GM12864 (cell line): ENCODE measurements around the gene USP9X.

Experiments used
- DNase-seq: peaks from one replicate; pipeline ENCODE4 v3.0.0-alpha.2; 2011; ENCODE audit warnings: low read depth
- H3K4me3 ChIP-seq: 2 replicates; pipeline ENCODE4 v1.5.1; 2011; ENCODE audit warnings: mild to moderate bottlenecking, low read depth, low read length, control low read depth
- TF ChIP-seq, protein P1 (sequence below): IDR thresholded peaks from 2 replicates; pipeline ENCODE4 v1.5.1; 2011; ENCODE audit warnings: low read depth, mild to moderate bottlenecking, moderate library complexity, low read length, control low read depth, inconsistent platforms; ENCODE audit errors: missing control alignments

Gene USP9X

DNA sequence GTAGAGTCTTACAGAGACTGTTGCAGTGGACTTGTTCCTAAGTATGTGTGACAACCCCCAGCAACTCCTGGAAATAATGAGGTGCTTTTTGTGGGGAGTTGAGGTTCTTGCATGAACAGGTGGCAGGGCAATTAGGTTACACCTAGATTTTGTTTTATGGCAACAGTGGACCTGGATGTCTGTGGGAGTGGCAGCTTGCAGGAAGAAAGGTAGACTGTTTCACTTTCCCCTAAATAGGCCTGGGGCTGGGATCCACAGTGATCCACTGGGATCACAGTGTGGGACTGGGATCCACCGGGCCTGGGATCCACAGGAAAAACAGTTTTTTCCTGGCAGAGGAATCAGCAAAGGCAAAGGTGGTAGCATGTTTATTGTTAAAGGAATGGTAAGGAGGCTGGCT lies 18.3 kb upstream of the USP9X start:
- no peak for DNase-seq
- H3K4me3 ChIP-seq = no peak overlapping the region
- TF ChIP-seq, protein P1, sequence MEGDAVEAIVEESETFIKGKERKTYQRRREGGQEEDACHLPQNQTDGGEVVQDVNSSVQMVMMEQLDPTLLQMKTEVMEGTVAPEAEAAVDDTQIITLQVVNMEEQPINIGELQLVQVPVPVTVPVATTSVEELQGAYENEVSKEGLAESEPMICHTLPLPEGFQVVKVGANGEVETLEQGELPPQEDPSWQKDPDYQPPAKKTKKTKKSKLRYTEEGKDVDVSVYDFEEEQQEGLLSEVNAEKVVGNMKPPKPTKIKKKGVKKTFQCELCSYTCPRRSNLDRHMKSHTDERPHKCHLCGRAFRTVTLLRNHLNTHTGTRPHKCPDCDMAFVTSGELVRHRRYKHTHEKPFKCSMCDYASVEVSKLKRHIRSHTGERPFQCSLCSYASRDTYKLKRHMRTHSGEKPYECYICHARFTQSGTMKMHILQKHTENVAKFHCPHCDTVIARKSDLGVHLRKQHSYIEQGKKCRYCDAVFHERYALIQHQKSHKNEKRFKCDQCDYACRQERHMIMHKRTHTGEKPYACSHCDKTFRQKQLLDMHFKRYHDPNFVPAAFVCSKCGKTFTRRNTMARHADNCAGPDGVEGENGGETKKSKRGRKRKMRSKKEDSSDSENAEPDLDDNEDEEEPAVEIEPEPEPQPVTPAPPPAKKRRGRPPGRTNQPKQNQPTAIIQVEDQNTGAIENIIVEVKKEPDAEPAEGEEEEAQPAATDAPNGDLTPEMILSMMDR = no peak

DNA sequence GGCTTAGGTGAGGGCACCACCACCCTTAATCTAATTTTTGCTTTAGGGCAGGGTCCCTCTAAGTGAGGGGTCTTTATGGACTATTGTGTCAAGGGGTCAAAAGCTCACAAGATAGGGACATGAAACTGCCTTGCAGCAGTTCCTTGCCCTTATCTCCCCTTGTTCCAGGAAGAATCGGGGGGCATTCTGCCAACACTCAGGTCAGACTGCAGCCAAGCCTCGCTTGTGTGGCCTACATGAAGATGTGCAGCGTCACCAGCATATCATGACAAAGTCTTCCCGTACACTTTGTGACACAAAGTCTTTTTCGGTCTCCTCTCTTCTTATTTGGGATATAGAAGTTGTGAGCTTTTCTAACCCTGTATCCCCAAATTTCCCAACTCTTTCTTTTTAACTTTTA lies 17.5 kb upstream of the USP9X start:
- H3K4me3 ChIP-seq = no peak overlapping the region
- TF ChIP-seq, protein P1 = no peak
- DNase-seq = no peak

DNA sequence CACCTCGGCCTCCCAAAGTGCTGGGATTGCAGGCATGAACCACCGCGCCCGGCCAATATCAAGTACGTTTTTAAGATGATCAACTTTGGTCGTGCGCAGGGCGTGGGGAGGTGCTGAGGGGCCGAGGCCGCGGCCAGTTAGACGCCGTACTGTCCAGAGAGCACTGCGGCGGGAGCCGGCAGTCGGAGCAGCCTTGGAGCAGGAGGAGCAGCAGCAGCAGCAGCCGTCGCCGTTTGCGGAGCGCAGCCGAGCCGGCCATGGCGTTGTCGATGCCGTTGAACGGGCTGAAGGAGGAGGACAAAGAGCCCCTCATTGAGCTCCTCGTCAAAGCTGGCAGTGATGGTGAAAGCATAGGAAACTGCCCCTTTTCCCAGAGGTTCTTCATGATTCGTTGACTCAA lies 8.5 kb upstream of the USP9X start:
- TF ChIP-seq, protein P1 = no peak
- DNase-seq = no peak
- H3K4me3 ChIP-seq = no peak overlapping the region

DNA sequence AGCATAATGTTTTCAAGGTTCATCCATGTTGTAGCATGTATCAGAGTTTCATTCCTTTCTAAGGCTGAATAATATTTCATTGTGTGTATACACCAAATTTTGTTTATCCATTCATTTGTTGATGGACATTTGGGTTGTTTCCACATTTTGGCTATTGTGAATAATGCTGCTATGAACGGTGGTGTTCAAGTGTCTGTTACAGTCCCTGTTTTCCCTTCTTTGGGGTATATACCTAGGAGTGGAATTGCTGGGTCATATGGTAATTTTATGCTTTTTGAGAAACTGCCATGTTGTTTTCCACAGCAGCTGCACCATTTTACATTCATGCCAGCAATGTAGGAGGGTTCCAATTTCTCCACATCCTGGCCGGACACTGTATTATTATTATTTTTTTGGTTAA lies 3.4 kb upstream of the USP9X start:
- DNase-seq = no peak
- H3K4me3 ChIP-seq = no peak overlapping the region
- TF ChIP-seq, protein P1 = no peak

DNA sequence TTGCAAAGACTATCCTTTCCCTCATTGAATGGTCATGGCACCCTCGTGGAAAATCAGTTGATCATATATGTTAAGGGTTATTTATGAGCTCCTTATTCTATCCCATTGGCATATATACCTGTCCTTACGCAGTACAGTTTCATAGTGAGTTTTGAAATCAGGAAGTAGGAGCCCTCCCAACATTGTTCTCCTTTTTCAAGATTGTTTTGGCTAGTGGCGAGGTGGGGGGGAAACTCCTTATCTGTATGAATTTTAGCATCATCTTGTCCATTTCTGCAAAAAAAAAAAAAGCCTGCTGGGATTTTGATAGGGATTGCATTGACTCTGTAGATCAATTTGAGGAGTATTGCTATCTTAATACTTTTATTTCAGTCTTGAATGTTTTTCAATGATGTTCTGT lies 2.5 kb upstream of the USP9X start:
- DNase-seq = no peak
- TF ChIP-seq, protein P1 = no peak
- no peak overlapping the region for H3K4me3 ChIP-seq

DNA sequence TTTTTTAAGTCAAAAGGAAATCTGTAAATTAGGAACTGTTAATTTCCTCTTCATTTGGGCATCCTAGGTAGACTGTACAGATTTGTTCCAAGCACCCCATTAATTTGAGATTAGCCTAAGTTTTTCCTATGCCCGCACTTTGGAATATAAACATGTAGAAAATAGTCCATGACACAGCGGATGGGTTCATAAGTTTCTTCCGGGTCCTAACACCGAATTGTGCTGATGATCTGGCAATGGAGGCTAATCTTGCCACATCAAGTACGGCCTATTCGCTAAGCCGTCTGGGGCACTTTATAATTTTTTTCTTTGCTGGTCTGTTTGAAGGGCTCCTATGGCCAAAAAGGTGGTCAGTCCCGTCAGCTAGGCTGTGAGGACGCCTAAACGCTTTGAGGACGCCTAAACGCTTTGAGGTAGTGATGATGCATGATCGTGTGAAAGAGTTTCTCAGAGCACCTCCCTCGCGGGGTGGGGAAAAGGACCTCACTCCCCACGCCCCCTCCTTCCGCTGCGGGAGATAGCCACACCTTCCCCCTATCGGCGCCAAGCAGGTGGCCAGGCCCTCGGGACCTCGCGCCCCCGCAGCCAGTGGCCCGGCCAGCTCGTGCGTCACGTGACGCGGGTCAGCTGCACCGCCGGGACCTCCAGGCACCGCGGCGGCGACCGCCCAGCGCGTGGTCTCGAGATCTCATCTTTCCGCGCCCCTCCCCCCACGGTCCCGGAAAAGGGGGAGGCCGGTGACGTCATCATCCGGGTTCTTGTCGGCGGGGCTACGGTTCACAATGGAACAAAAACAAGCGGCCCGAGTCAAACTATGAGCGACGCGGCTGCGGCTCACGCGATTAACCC lies 977 bp upstream of the USP9X start:
- peak overlapping the region; percentile 77 for H3K4me3 ChIP-seq
- DNase-seq = peak; percentile 83
- TF ChIP-seq, protein P1 = no peak

DNA sequence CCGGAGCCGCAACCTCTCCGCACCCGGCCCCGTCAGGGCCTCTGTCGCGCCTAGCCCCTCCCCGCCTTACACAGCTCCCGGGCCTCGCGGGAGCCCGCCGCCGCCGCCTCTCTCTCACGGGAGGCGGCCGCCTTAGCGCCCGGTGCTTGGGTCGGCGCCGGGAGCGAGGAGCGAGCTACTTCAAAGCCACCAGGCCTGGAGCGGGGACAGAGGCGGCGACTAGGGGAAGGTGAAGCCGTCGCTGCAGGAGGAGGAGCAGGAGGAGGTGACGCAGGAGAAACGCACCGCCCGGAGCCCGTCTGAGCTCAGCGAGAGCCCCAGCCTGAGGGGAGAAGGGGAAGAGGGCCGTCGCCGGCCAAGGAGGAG lies 250 bp downstream of the USP9X start:
- TF ChIP-seq, protein P1 = no peak
- DNase-seq = no peak
- peak overlapping the region; percentile 85 for H3K4me3 ChIP-seq
